CD1c-positive myeloid dendritic cell (primary cell): ENCODE results near the gene PPP2R2D.
A peak's percentile ranks its signal among the peaks of the same experiment; 100 is the strongest.
"Not testable (repeated sequence)": the region's sequence is repeated elsewhere in the genome, so short reads cannot be mapped to it uniquely, and the experiment has no call there.

Experiments
- DNase-seq: peaks from one replicate; pipeline ENCODE4 v3.0.0-alpha.2; 2016; ENCODE audit errors: extremely low spot score

Gene PPP2R2D

DNA sequence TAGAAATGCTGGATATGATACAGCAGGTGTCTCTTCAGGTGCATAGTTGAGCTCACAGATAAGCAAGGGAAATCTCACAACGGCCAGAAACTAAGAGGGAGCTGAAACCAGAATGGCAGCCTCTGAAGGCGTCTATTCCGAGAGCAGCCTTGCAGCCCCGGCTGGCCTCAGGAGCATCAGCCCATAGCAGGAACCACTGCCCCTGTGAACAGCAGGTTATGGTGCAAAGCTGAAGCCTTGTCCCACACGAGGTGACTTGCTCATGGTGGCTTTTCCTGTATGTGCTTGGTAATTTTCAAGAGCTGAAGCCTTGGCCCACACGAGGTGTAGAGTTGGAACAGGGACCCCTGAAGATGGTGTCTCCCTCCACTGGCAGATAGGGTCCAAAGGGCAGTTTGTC lies 47.7 kb downstream of the PPP2R2D start:
- no peak for DNase-seq

DNA sequence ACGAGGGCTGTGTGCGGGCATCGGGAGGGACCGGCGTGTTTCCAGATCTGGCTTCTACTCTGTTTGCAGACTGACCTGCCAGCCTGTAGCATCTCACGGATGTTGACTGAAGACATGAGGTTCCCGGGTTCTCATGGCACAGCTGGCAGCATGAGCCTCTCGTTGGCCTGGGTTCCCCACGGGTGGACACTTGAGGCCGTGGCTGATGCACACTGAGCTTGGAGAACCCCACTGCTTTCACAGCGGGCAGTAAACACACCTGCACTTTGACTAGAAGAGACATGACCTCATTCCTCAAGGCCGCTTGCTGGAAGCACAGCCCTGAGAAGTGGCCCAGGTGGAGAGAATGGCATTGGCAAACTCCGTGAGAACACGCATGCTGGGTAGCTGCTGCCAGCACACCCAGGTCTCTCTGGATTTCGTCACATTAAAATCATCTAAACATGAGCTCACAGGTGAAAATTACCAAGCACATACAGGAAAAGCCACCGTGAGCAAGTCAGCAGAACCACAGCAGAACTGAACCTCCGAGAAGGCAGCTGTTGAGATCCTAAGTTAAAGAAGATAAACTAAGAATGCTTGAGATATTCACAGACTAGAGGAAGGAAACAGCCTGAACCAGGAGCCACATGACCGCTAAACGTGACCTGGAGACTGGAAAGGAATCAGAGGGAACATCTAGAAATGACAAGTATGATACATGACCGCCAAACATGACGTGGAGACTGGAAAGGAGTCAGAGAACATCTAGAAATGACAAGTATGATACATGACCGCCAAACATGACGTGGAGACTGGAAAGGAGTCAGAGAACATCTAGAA lies 48.4 kb downstream of the PPP2R2D start:
- DNase-seq = no peak

DNA sequence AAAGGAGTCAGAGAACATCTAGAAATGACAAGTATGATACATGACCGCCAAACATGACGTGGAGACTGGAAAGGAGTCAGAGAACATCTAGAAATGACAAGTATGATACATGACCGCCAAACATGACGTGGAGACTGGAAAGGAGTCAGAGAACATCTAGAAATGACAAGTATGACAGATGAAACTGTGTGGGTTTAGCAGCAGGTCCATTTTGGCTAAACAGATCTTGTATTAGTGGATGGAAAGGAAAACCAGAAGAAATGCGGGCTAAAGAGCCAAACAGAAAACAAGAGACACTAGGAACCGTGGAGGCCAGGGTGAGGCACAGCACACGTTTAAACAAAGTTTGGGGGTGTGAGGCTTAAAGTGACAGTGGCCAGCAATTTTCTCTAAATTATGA lies 49.1 kb downstream of the PPP2R2D start:
- not testable (repeated sequence) for DNase-seq

DNA sequence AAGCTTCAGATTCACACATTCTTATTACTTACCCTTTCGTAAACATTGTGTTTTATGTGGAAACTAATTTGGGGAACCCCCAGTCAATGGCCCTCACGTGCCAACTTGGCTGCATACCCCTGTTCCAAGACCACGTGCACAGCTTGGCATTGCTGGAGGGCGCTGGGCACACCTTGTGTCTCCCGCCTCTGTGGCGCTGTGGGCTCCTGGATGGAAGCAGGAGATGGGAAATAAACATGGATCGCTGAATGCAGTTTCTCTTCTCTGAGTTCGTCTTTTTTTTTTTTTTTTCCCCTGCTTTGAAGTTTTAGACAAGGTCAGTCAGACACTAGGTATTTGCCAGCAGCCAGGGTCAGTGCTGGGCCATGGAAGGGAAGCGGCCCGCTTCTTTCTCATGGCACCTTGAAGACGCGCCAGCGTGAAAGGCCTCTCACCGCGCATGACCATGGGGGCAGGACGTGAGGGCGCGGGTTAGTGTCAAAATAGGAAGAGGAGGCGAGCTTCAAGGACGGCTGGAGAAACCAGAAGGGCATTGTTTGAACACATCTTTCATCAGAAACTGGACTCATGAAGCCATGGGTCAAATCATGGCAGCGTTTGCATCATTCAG lies 53.7 kb downstream of the PPP2R2D start:
- no peak for DNase-seq

DNA sequence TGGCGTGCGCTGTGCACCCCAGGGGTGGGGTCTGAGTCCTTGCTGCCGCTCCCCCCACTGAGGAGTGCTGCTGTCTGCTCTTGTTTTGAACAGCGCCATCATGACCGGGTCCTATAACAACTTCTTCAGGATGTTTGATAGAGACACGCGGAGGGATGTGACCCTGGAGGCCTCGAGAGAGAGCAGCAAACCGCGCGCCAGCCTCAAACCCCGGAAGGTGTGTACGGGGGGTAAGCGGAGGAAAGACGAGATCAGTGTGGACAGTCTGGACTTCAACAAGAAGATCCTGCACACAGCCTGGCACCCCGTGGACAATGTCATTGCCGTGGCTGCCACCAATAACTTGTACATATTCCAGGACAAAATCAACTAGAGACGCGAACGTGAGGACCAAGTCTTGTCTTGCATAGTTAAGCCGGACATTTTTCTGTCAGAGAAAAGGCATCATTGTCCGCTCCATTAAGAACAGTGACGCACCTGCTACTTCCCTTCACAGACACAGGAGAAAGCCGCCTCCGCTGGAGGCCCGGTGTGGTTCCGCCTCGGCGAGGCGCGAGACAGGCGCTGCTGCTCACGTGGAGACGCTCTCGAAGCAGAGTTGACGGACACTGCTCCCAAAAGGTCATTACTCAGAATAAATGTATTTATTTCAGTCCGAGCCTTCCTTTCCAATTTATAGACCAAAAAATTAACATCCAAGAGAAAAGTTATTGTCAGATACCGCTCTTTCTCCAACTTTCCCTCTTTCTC lies 55.0 kb downstream of the PPP2R2D start:
- DNase-seq = no peak

DNA sequence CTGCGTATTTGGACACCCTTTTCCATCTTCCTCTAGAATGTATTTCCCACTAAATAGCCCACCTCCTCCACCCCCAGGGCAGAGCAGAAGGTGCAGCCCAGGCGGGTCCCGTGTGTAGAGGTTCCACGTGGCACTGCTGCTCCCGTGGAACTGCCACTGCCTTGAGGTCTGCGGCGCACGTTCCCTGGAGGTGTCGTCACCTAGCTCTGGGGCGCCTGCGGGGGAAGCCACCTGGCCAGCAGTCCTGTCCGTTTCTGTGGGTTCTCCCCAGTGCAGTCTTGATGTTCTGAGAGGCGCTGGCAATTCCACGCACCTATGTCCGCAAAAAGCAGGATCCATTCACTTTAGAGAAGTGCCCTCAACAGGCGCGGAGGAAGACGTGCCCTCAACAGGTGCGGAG lies 59.0 kb downstream of the PPP2R2D start:
- no peak for DNase-seq

DNA sequence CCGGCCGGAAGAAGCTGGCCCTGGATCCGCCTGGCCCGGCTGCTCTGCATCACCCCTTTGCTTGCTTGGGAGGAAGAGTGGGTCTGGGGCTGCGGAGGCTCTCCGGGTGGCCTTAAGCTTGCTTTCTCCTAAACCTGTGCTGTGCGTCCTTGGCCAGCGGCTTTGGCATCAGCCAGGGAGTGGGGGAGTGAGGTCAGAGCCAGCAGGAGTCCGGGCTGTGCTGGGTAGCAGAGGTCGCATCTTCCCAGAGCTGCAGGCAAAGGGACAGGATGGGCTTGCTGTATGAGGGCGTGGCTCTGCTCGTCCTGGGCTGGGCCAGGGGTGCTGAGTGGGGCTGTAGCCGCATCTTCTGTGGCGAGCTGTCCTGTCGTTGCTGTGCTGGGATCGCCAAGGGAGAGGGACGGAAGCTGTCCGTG lies 59.8 kb downstream of the PPP2R2D start:
- no peak for DNase-seq

DNA sequence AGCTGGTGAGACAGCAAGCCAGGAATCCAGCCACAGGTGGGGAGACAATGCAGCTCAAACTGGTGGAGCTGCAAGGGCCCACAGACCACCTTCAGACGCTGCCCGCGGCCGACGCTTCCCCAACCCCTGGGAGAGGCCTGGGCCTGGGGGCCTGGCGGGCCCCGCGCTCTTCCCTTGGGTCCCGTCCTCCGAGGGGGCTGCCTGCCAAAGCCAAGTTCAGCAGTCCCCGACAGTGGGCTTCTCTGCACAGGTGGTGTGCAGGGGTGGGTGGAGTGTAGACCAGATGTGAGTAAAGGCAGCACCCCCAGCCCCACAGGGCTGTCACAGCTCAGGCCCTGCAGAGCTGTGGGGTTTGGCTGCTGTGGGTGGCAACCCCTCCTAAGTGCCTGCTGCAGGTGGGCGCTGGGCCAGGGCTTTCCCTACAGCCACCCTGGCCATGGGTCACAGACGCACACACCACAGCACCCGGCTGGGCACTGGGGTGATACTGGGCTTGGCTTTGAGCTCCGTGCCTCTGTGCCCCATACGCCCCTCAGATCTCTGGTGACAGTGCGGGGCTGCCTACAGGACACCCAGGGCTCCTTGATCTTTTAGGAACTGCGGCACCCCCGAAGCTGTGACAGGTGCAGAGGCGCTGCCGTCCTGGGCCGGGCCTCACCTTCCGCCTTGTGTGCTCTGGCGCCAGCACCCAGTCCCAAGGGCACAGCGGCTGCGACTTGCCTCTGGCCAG lies 60.4 kb downstream of the PPP2R2D start:
- no peak for DNase-seq

DNA sequence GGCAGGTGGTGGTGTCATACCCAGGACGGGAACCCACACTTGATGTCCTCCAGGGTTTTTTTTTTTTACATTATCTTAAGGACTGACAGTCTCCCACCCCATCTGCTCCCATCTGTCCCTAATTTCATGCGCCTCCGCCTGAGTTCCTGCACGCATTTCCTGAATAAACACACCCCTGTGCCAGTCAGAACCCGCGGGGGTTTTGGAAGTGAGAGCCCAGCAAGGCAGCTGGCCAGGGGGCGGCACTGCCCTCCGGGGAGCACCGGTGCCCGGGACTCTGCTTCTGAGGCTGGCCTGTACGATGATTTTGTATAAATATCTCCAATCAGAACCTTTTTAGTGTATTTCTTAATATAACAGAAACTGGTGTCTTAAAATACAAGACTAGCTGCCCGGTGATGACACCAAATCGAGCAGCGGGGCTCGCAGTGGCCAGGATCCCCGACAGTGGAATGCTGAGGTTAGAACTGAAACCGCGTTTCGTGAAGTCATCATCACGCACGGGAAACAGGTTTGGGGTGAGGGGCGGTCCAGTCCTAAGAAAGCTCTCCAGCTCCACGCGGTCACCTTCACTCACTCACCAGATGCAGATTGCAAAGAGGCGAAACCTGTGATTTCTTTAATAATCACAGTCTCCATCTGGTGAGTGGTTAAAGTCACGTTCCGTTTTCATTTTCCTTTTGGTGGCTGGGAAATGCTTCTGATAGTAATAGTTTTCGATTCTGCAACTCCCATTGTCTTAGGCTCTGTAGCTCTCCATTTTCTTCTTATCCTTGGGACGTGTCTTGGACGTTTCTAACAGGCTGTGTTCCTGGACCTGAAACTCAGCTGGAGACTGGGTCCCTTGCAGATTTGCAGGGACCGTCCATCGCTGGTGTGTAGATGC lies 61.2 kb downstream of the PPP2R2D start:
- no peak for DNase-seq

DNA sequence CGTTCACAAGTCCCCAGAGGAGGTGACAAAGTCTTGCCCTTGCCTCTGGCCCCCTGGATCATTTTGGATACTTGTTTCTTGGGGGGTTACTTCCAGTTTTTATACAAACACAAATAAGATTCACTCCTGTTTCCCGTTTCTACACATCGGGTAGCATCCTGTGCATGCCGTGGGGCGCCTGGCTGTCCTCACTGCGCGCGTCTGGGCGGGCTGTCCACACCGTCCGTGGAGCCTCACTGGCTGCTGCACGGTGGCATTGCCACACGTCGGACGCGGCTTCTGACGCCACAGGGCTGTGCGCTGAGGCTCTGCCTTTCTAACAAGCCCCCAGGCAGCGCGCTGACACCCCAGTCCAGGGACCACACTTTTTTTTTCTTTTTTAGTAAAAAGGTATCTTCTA lies 62.5 kb downstream of the PPP2R2D start:
- DNase-seq = no peak

DNA sequence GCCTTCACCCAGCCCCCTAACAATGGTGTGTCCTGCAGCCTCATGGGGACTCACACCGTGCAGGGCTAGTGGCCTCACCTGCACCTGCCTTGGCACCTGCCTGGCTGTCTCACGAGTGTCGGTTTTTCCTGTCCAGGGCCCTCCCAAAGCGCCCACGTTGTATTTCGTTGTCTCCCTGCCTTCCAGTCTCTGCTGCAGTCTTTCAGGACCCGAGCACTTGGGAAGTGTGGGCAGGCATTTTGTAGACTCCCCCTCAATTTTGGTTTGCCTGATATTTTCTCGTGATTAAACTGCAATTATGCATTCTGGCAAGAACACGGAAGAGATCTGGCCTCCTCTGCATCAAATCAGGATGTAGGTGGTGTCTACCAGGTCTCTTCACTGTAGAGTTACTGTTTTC lies 63.0 kb downstream of the PPP2R2D start:
- DNase-seq = no peak

DNA sequence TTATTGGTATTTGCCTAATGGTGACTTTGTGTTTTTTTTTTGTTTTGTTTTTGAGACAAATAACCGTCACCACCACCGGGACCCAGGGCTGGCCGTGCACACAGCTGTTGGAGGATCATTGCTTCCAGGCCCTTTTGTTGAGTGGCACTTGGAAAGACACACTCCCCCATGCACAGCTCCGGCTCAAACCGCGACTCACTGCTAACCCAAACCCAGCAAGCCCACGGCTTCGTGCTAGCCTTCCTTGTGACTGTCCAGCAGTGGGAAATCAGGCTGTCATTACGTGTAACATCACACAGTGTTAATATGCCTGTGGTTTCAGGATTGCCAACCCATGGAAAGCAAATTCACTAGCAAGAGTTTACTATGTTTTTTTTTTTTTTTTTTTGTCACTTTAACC lies 63.5 kb downstream of the PPP2R2D start:
- DNase-seq = no peak

DNA sequence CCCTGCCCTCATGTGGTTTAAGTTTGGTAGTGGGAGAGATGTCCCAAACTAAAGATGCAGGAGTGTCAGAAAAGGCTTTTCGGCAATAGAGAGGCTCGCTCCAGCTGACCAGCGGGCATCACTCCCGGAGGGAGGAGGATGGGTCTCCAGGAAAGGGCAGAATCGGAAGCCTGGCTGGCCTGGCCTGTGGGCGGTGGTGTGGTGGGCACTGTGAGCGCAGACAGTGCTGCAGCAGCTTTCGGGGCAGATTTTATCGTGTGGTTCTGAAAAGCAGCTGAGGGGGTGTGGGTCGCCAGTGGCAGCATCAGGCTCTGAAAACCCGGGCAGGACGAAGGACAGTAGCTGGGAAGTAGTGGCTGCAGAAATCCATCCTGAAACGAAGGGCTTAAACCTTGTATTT lies 68.1 kb downstream of the PPP2R2D start:
- no peak for DNase-seq

DNA sequence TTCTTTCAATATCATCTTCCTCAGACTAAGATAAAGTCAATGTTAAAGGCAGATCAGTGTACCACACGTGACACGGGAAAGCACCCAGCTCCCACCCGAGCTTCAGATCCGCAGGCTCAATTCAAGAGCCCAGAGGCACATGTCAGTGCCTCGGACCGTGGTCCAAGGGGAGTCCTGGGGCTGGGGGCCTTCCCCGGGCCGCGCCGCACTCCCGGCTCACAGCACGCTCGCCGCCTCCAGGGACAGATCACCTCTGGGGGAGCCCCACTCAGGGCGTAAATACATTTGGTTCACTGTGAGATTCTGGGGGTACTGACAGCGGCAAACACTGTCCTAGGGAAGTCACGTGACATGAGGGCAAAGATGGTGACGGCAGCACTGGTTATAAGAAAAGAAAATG lies 70.1 kb downstream of the PPP2R2D start:
- DNase-seq = no peak

DNA sequence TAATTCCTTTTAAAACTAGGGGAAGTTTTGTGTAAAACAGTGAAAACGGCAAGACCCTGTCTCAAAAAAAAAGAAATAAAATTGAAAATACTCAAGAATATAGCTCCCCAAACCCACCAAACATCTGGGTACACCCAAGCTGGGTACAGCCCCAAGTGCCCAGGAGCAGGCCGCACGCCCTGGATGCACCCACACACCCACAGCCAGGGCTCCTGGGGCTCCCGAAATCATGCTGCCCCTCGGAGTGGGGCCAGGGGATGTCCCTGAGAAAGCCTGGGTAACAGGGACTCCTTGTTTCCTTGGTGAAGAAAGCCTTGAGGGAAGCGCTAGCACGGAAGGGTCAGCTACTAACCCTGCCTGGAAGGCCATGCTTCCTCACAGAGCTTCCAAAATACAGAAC lies 70.8 kb downstream of the PPP2R2D start:
- DNase-seq = no peak

DNA sequence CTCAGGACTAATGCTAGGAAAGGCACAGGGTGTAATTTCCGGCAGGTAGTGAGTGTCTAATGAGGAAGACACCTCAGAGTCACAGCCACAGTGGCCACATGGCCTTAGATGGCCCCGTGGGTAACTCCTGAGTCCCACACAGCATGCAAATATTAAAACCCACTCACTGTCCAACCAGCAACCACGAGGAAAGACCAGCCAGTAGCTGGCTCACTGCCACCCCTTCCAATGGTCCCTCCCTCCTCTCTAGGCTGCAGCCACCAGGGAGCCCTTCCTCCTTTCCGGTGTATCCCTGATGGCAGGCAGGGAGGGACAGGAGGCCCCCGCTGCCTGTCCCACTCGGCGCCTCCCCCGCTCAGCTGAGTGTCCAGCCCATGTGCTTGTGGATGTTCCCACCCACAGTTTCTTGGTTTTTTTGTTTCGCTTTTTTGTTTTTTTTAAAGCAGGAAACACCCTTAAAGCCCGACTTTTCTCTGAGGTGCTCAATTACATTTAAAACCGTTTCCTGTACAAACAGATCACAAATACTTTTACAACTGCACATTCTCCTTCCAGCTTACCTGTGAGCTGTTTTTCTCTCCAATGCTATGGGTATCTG lies 71.8 kb downstream of the PPP2R2D start:
- peak; percentile 5 for DNase-seq

DNA sequence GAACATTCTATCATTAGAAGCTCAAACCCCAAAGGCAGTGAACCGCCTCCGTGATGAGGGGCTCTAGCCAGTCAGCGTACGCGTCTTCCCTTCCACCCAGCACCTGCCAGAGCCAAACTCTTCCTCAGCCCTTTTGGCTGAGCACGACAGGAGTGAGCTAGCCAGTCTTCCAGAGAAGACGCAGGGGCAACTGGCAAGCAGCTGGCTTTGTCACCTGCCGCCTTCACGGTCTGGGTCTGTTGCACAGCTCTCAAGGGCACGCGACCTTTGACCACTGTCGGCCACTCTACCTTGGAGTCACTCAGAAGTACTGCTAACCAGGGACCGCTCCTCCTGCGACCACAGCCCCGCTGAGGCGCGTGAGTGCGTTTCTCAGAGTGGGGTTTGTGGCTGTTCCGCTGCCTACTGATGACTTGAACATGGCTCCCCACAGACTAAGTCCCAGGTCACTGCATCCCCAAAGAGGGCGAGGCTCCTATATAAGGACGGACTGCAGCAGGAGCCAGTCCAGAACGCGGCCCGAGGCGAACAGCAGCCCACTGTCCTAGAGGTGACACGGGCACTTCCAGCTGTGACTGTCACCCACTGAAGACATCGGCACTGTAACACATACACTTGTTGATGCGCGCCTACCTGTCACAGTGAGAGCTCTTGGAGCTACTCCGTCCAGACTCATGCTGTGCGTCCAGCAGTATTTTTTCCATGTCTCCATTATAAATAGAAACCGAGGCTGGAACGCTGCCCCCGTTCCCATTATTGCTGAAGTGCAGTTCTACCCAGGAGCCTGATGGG lies 72.5 kb downstream of the PPP2R2D start:
- DNase-seq = no peak

DNA sequence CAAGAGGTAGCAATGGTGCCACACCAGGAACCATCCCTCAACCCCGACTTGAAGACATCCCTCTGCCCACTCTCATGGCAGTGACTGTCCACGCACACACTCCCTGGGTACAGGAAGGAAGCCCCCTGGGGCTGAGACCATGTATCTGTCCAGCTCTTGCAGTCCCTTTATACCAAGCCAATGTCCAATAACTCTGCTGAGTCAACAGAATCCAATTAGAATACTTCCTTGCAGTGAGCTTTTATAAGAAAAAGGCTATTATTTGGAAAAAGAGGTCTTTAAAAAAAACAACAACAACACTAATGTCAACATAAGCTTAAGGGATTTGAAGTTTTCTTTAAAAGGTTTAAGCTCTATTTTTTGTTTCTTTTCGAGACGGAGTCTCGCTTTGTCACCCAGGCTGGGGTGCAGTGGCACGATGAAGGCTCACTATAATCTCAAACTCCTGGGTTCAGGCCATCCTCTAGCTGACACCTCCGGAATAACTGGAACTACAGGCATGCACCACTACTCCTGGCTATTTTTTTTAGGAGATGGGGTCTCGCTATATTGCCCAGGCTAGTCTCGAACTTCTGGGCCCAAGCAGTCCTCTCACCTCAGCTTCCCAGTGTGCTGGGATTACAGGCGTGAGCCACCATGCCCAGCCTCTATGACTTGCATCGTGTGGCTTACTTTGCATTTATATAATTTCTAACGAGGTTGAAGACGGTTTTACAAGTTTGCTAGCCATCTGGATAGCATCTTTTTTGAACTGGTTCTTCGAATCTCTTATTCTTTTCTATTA lies 73.4 kb downstream of the PPP2R2D start:
- no peak for DNase-seq

DNA sequence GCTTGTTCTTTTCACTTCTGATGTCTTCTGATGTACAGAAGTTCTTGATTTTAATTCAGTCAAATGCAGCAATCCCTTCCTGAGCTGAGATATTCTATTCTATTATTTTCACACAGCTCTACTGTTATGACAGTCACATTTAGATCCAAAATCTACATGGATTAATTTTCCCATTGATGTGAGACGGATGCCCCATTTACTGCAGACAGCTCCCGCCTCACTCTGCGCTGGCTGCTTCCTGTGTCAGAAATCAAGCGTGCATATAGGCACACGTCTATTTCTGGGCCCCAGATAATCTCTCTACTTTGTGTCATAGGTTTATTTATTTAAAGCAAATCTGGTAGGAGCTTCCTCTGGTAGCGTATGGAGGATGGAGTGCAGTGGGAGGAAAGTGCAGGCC lies 74.2 kb downstream of the PPP2R2D start:
- no peak for DNase-seq
